Measurements from ENCODE around the gene AOX1.

The AOX1 gene

GRCh38 chr2:200619279-200619678 lies 33.5 kb downstream of the AOX1 start:
- CTCF ChIA-PET = interaction anchor here (0.9 to 6.4 kb wide), 9 partner anchors 9 to 117 kb away, joined by 3 to 195 read pairs (median 3); no protein-coding TSS in a partner anchor
- DNase-seq (ENCODE audit: low read depth, low spot score) = no peak
- no peak for TF ChIP-seq CTCF (IDR thresholded peaks at IDR 0.05; ENCODE audit: insufficient read depth, low read length, missing control alignments)
- H3K4me3 ChIP-seq (ENCODE audit: low read depth, low read length) = no peak overlapping the region
- POLR2A ChIA-PET = no interaction called here

GRCh38 chr2:200620606-200621390 lies 35.0 kb downstream of the AOX1 start:
- no peak overlapping the region for H3K4me3 ChIP-seq (ENCODE audit: low read depth, low read length)
- CTCF ChIA-PET = interaction anchor here (1.1 to 4.8 kb wide), 5 partner anchors 42 to 647 kb away, joined by 3 to 36 read pairs (median 3); no protein-coding TSS in a partner anchor
- POLR2A ChIA-PET = no interaction called here
- DNase-seq (ENCODE audit: low read depth, low spot score) = no peak
- TF ChIP-seq CTCF (IDR thresholded peaks at IDR 0.05; ENCODE audit: insufficient read depth, low read length, missing control alignments) = no peak

- no peak for TF ChIP-seq CTCF (IDR thresholded peaks at IDR 0.05; ENCODE audit: insufficient read depth, low read length, missing control alignments)
- no peak overlapping the region for H3K4me3 ChIP-seq (ENCODE audit: low read depth, low read length)
- POLR2A ChIA-PET = no interaction called here
- no peak for DNase-seq (ENCODE audit: low read depth, low spot score)
- CTCF ChIA-PET = interaction anchor here (1.1 to 4.8 kb wide), 3 partner anchors 81 to 648 kb away, joined by 3 to 36 read pairs (median 3); no protein-coding TSS in a partner anchor
Observed at GRCh38 chr2:200622106-200622505, 36.3 kb downstream of the AOX1 start.

- no peak for DNase-seq (ENCODE audit: low read depth, low spot score)
- ChIA-PET POLR2A (no interaction called here), CTCF (interaction anchor here (4.8 to 6.1 kb wide), 2 partner anchors 9 to 79 kb away, joined by 36 to 37 read pairs; no protein-coding TSS in a partner anchor)
- no peak overlapping the region for H3K4me3 ChIP-seq (ENCODE audit: low read depth, low read length)
- no peak for TF ChIP-seq CTCF (IDR thresholded peaks at IDR 0.05; ENCODE audit: insufficient read depth, low read length, missing control alignments)
Observed at GRCh38 chr2:200624026-200624425, 38.2 kb downstream of the AOX1 start.

- no peak overlapping the region for H3K4me3 ChIP-seq (ENCODE audit: low read depth, low read length)
- peak; percentile 75 for DNase-seq (ENCODE audit: low read depth, low spot score)
- CTCF ChIA-PET = interaction anchor here (1.7 to 6.1 kb wide), 3 partner anchors 9 to 78 kb away, joined by 6 to 37 read pairs (median 36); no protein-coding TSS in a partner anchor
- no peak for TF ChIP-seq CTCF (IDR thresholded peaks at IDR 0.05; ENCODE audit: insufficient read depth, low read length, missing control alignments)
- POLR2A ChIA-PET = no interaction called here
Observed at GRCh38 chr2:200624658-200625057, 38.8 kb downstream of the AOX1 start.

- H3K4me3 ChIP-seq (ENCODE audit: low read depth, low read length) = no peak overlapping the region
- POLR2A ChIA-PET = no interaction called here
- no peak for DNase-seq (ENCODE audit: low read depth, low spot score)
- CTCF ChIA-PET = interaction anchor here (1.0 to 6.1 kb wide), 6 partner anchors 10 to 652 kb away, joined by 3 to 37 read pairs (median 4); no protein-coding TSS in a partner anchor
- no peak for TF ChIP-seq CTCF (IDR thresholded peaks at IDR 0.05; ENCODE audit: insufficient read depth, low read length, missing control alignments)
Observed at GRCh38 chr2:200625282-200625681, 39.5 kb downstream of the AOX1 start.
